SKM-1 treated with dmso at 0.1 percent for 144 hours (cell line): ENCODE measurements around the gene PLD1.
"Not testable (repeated sequence)": the region's sequence is repeated elsewhere in the genome, so short reads cannot be mapped to it uniquely, and the experiment has no call there.

Experiments used
- DNase-seq: peaks from one replicate; lab custom pipeline; 2025; ENCODE audit not compliant: unreplicated experiment; lab: John Stamatoyannopoulos, UW

The PLD1 gene

DNA sequence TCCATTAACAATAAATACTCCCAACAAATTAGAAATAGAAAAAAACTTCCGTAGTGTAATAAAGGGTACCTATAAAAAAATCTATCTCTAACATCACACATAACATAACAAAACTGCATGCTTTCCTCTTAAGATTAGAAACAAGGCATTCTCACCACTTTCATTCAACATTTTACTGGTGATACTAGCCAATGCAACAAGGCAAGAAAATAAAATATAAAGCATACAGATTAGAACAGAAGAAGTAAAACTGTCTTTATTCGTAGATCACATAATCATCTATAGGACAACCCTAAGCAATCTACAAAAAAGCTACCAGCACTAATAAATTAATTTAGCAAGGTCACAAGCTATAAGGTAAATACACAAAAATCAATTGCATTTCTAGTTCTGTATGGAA is 107.1 kb downstream of the PLD1 start:
- no peak for DNase-seq

GRCh38 chr3:171700653-171701052 is 109.6 kb downstream of the PLD1 start:
- no peak for DNase-seq

- no peak for DNase-seq
Observed at GRCh38 chr3:171700157-171700556, 110.1 kb downstream of the PLD1 start.

DNA sequence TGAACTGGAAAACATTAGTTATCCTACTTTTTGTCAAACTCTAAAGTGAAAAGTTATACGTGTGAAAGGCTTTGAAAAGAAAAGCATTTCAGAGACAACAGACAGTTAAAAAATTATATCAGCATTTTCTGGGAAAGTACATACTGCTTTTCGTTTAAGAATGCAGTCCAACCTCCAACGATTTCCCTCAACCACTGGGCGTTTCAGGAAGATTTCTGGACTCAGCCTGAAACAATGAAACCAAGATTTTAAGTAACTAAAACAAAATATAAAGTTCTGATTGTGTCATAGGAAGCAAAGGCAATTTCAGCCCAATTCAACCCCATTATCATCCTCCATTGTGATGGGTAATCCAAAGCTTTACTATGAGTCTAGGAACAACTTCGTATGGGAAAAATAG is 110.7 kb downstream of the PLD1 start:
- DNase-seq, result no peak

- no peak for DNase-seq
Observed at GRCh38 chr3:171696805-171697204, 113.5 kb downstream of the PLD1 start.

DNA sequence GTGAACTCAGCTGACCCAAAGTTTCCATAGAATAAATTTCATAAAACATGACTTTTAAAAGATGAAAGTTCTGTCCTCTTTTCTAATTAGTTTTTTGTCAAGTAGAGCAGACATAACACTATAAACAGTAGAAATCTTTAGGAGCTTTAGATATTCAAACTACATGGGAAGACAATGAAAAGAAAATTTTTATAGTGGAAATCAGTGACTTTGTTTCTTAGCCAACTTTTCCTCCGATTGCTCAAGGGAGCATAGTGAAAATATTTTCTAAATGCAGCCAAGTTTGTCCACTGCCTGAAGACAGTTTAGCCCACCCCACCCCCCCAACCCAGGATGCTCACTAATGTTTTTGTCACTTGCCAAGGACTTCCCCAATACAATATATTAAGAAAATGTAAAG is 114.9 kb downstream of the PLD1 start:
- no peak for DNase-seq

GRCh38 chr3:171694888-171695287 is 115.4 kb downstream of the PLD1 start:
- no peak for DNase-seq

DNA sequence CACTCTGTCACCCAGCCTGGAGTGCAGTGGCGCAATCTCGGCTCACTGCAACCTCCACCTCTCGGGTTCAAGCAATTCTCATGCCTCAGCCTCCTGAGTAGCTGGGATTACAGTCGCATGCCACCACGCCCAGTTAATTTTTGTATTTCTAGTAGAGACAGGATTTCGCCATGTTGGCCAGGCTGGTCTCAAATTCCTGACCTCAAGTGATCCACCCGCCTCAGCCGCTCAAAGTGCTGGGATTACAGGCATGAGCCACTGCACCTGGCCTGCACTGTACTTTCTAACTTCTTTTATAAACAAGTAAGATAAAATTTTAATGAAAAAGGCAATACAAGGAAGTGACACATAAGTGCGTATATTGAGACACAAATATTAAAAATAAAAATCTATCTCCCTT is 117.7 kb downstream of the PLD1 start:
- not testable (repeated sequence) for DNase-seq

GRCh38 chr3:171691485-171691884 is 118.8 kb downstream of the PLD1 start:
- no peak for DNase-seq

DNA sequence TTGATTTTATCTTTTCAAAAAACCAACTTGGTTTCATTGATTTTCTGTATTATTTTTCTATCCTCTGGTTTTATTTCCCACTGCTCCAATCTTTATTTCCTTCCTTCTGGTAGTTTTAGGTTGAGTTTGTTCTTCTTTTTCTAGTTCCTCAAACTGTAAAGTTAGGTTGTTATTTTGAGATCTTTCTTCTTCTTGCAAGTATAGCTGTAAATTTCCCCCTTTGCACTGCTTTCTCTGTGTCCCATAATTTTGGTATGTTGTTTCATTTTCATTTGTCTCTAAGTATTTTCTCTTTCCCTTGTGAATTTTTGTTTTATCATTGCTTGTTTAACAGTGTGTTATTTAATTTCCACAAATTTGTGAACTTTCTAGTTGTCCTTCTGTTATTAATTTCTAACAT is 120.0 kb downstream of the PLD1 start:
- DNase-seq, result peak; percentile 57

- DNase-seq, result no peak
Observed at GRCh38 chr3:171688593-171688992, 121.7 kb downstream of the PLD1 start.

DNA sequence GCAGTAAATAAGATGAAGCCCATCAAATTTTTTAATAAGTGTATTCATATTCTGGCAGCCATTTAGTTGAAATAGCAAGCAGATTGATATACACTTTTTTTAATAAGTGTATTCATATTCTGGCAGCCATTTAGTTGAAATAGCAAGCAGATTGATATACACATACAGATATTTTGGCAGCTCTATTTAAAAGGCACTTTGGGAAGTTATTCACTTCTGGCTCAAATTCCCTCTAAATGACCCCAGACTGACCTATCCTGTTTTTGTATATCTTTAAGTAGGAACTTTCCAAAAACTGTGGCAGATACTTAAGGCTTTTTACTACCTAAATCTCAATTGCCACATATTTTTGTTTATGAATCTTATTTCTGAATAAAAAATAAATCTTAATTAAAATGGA is 122.3 kb downstream of the PLD1 start:
- no peak for DNase-seq

DNA sequence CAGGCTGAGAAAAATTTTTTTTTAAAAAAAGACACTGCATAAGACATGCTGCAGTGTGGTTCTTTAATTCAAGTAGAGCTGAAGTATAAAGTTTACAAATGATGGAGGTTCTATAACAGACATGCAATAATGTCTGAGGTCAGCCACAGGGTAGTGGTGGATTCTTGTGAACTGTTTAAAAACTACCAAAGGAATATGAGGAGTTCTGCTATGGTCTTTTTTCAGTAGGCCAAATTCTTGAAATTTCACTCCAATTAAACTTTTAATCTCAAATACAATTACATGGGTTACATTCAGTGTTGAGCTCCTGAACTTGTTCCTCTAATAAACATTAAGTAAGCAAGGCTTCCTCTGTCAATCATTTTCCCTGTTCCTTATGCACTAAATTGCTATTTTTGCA is 122.7 kb downstream of the PLD1 start:
- no peak for DNase-seq

DNA sequence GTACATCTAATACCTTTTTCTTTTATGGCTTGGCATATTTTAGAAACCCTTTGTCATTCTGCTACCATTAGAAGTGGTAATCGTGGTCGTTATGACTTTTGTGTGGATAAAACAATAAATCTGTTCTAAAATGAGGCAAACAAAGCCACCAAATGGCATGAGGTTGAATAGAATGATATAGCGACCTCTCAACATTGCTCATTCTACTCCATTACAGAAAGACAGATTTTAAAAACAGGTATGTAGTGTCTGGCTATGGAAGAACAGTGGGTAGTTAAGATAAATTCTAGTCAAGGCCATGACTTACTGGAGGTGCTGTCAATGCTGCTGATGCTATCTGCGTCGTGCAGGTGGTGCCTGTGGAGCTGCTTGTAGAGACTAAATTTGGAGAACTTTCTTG is 123.2 kb downstream of the PLD1 start:
- no peak for DNase-seq

DNA sequence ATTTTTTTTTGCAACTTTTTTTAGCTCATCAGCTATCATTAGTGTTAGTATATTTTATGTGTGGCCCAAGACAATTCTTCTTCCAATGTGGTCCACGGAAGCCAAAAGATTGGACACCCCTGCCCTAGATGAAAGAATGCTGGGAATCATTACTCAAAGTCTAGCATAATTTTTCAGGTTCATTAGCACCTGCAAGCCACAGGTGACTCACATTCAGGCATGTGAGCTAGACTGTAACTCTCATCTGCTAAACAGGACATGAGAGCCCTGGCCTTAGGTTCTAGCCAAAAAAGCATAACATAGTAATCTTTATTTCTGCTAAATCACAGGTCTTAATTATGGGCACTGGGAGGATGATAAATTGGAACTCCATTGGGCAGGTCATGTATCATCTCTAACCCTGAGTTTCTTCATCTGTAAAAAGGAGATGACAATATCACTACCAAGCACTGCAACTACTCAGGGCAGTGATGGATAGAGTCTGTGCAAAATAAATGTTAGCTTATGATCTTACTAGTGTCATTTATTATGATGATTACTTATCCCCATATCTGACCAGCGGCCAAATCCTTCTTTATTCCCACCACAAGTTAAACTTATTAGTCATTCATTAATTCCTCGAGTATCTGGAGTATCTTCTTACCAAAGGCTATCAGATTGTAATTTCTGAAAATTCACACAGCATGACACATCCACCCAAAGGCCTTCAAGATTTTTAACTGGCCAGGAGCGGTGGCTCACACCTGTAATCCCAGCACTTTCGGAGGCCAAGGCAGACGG is 125.0 kb downstream of the PLD1 start:
- no peak for DNase-seq

GRCh38 chr3:171684221-171684620 is 126.1 kb downstream of the PLD1 start:
- DNase-seq, result no peak

DNA sequence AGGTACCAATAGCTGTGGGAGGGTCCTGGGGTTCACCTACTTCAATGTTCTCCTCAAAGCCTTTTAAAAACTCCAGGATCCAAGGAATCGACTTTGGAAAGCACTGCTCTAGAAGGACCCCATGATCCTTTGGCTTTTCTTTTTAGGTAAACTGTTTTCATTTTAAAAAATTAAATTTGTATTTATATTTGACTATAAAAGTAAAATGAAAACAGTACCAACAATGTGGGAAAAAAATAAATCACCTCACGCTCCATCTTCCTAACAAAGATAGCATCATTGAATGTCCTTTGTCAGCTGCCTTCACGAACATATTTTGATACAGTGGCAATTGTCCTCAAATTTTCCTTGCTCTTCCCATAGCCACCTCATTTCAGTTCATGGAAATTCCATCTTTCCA is 127.5 kb downstream of the PLD1 start:
- DNase-seq, result no peak

DNA sequence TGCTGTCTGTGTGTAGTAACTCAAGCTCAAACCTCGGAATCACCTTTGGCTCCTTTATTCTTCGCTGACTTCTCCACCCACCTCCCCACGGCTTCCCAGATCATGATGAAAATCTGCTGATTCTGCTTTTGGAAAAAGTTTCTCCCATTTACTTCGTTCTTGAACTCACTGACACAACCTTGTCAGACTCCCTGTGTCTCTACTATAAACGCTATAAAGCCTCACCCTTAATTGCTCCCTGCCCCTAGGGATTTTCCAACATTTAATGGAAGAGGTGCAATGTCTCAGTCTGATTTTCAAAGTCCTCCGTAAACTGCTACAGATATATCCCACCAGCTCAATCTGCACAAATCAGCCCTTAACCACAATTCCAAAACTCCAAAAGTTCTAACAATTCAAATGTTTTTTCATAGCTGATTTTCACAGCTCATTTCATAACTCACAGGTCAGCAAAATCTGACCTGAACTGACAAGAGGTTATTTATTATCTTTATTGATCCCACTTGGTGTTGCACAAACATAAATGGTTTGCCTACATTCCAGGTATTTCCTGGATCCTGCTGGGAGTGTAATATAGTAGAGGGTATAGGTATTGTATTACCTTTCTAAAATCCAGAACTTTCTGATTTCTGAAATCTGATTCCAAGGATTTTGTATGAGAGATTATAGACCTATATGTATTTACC is 129.4 kb downstream of the PLD1 start:
- DNase-seq, result no peak

- DNase-seq, result no peak
Observed at GRCh38 chr3:171678971-171679492, 131.3 kb downstream of the PLD1 start.

DNA sequence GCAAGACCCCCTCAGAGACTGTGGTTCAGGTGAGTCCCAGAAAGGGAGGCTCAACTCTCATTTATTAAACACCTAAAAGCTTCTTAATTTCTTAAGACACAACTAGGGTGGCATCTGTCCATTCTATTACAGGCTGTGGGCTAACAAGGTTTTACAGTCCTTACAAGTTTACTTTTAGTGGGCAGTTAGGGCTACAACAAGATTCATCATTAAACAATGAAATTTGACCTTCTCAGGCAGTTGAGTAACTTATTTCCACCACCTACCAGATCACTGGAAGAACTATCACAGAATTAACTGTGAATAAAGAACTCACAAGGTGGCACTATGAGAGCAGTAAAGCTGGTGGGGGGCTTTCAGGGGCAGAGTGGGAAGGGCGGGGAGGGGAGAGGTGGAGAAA is 132.6 kb downstream of the PLD1 start:
- no peak for DNase-seq

DNA sequence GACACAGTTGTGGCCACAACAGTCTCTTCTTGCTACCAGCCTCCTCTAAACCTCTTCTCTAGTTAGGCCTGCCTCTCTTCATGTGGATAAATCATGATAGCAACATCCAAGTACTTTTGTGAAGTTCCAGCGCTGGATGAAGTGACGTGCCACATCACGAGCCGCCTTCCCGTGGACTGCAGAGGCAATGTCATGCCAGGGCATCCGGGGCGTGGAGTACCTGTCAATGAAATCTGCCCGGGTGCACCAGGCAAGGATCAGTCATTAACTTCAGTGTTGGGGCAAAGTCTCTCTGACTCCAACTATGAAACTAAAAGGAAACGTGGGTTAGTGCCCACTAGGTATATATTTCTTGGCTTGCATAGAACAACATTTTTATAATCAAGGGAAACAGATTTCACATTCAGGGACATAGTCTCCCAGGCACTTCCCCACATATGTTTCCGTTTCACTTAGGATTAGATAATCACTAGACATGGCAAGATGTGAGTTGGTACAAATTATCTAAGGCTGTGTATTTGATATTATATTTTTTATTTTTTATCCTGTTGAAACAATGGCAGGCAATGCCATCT is 133.6 kb downstream of the PLD1 start:
- no peak for DNase-seq

- no peak for DNase-seq
Observed at GRCh38 chr3:171673951-171674350, 136.3 kb downstream of the PLD1 start.
